ENCODE measurements around the gene HSPB6.
A peak's percentile ranks its signal among the peaks of the same experiment; 100 is the strongest.

The HSPB6 gene

GRCh38 chr19:35722897-35723296 lies 33.9 kb downstream of the HSPB6 start:
- no peak overlapping the region for H3K4me3 Mint-ChIP-seq
- ATAC-seq, result no peak
- no peaks in the 10 kb centered on the region for H3K9me3 Mint-ChIP-seq
- DNase-seq (ENCODE audit: low spot score in 2 of 2), result no peak
- peaks cover 52% of the 10 kb centered on the region for H3K4me1 Mint-ChIP-seq
- peaks cover 99% of the 10 kb centered on the region for H3K36me3 Mint-ChIP-seq
- peak overlapping the region; percentile 94 for H3K27ac Mint-ChIP-seq

- ATAC-seq (no peak), DNase-seq (ENCODE audit: low spot score in 2 of 2) (no peak)
- peaks cover 52% of the 10 kb centered on the region for H3K4me1 Mint-ChIP-seq
- peak overlapping the region; percentile 94 for H3K27ac Mint-ChIP-seq
- no peaks in the 10 kb centered on the region for H3K9me3 Mint-ChIP-seq
- no peak overlapping the region for H3K4me3 Mint-ChIP-seq
- peaks cover 98% of the 10 kb centered on the region for H3K36me3 Mint-ChIP-seq
These were observed 34.4 kb downstream of the HSPB6 start for GRCh38 chr19:35722461-35722860.

GRCh38 chr19:35721374-35721773 lies 35.5 kb downstream of the HSPB6 start:
- Mint-ChIP-seq H3K4me1 (peaks cover 57% of the 10 kb centered on the region), H3K4me3 (peak overlapping the region; percentile 81), H3K9me3 (no peaks in the 10 kb centered on the region), H3K27ac (peak overlapping the region; percentile 94), H3K36me3 (peaks cover 98% of the 10 kb centered on the region)
- no peak for DNase-seq (ENCODE audit: low spot score in 2 of 2)
- no peak for ATAC-seq

- Mint-ChIP-seq H3K4me1 (peaks cover 58% of the 10 kb centered on the region), H3K4me3 (peak overlapping the region; percentile 81), H3K27ac (peak overlapping the region; percentile 94), H3K9me3 (no peaks in the 10 kb centered on the region), H3K36me3 (peaks cover 98% of the 10 kb centered on the region)
- ATAC-seq (no peak), DNase-seq (ENCODE audit: low spot score in 2 of 2) (no peak)
These were observed 36.2 kb downstream of the HSPB6 start for GRCh38 chr19:35720648-35721047.

GRCh38 chr19:35720163-35720524 lies 36.7 kb downstream of the HSPB6 start:
- Mint-ChIP-seq H3K36me3 (peaks cover 98% of the 10 kb centered on the region), H3K4me1 (peaks cover 59% of the 10 kb centered on the region), H3K27ac (peak overlapping the region; percentile 94), H3K9me3 (no peaks in the 10 kb centered on the region), H3K4me3 (peak overlapping the region; percentile 81)
- DNase-seq (ENCODE audit: low spot score in 2 of 2), result no peak
- no peak for ATAC-seq

GRCh38 chr19:35719402-35720162 lies 37.2 kb downstream of the HSPB6 start:
- Mint-ChIP-seq H3K4me3 (peak overlapping the region; percentile 81), H3K36me3 (peaks cover 98% of the 10 kb centered on the region), H3K9me3 (no peaks in the 10 kb centered on the region), H3K27ac (peak overlapping the region; percentile 94), H3K4me1 (peaks cover 64% of the 10 kb centered on the region)
- DNase-seq (ENCODE audit: low spot score in 2 of 2), result no peak
- ATAC-seq, result no peak

- no peaks in the 10 kb centered on the region for H3K9me3 Mint-ChIP-seq
- H3K4me1 Mint-ChIP-seq, result peaks cover 67% of the 10 kb centered on the region
- H3K4me3 Mint-ChIP-seq, result peak overlapping the region; percentile 81
- peak overlapping the region; percentile 94 for H3K27ac Mint-ChIP-seq
- peaks cover 98% of the 10 kb centered on the region for H3K36me3 Mint-ChIP-seq
- peak; percentile 56 to 85 for DNase-seq (ENCODE audit: low spot score in 2 of 2)
- peak; percentile 4 for ATAC-seq
These were observed 38.3 kb downstream of the HSPB6 start for GRCh38 chr19:35718345-35719041.

- H3K4me1 Mint-ChIP-seq, result peaks cover 71% of the 10 kb centered on the region
- H3K36me3 Mint-ChIP-seq, result peaks cover 98% of the 10 kb centered on the region
- H3K9me3 Mint-ChIP-seq, result no peaks in the 10 kb centered on the region
- ATAC-seq (peak; percentile 4), DNase-seq (ENCODE audit: low spot score in 2 of 2) (peak in 1 of 2 donors; percentile 88)
- H3K27ac Mint-ChIP-seq, result peak within 1 kb of the TSS; percentile 99
- H3K4me3 Mint-ChIP-seq, result peak within 1 kb of the TSS; percentile 99
These were observed 39.0 kb downstream of the HSPB6 start, which contains the start of gene KMT2B for GRCh38 chr19:35717665-35718344. TSS of gene KMT2B (plus strand) at chr19:35718003. CDS start at chr19:35718019, 16 bp downstream.

GRCh38 chr19:35716801-35717664 lies 39.8 kb downstream of the HSPB6 start:
- Mint-ChIP-seq H3K4me1 (peaks cover 71% of the 10 kb centered on the region), H3K27ac (peak overlapping the region; percentile 99), H3K4me3 (peak overlapping the region; percentile 99), H3K9me3 (no peaks in the 10 kb centered on the region), H3K36me3 (peaks cover 98% of the 10 kb centered on the region)
- DNase-seq (ENCODE audit: low spot score in 2 of 2), result peak; percentile 77 to 97
- peak; percentile 71 for ATAC-seq

GRCh38 chr19:35715981-35716800 lies 40.6 kb downstream of the HSPB6 start:
- peak overlapping the region; percentile 99 for H3K4me3 Mint-ChIP-seq

GRCh38 chr19:35715355-35715809 lies 41.4 kb downstream of the HSPB6 start:
- Mint-ChIP-seq H3K4me1 (peaks cover 70% of the 10 kb centered on the region), H3K27ac (peak overlapping the region; percentile 99), H3K9me3 (no peaks in the 10 kb centered on the region), H3K4me3 (peak overlapping the region; percentile 99), H3K36me3 (peaks cover 98% of the 10 kb centered on the region)
- DNase-seq (ENCODE audit: low spot score in 2 of 2) (no peak), ATAC-seq (no peak)

More at GRCh38 chr19:35715981-35716800, 40.6 kb downstream of the HSPB6 start:
- peaks cover 69% of the 10 kb centered on the region for H3K4me1 Mint-ChIP-seq
- peak overlapping the region; percentile 99 for H3K27ac Mint-ChIP-seq
- DNase-seq (ENCODE audit: low spot score in 2 of 2) (no peak), ATAC-seq (no peak)
- H3K36me3 Mint-ChIP-seq, result peaks cover 98% of the 10 kb centered on the region
- no peaks in the 10 kb centered on the region for H3K9me3 Mint-ChIP-seq

GRCh38 chr19:35714601-35715354 lies 42.1 kb downstream of the HSPB6 start:
- Mint-ChIP-seq H3K27ac (peak overlapping the region; percentile 99), H3K4me3 (peak overlapping the region; percentile 99), H3K9me3 (no peaks in the 10 kb centered on the region), H3K36me3 (peaks cover 94% of the 10 kb centered on the region), H3K4me1 (peaks cover 70% of the 10 kb centered on the region)
- DNase-seq (ENCODE audit: low spot score in 2 of 2) (no peak), ATAC-seq (no peak)

GRCh38 chr19:35713904-35714495 lies 42.8 kb downstream of the HSPB6 start:
- H3K9me3 Mint-ChIP-seq, result no peaks in the 10 kb centered on the region
- no peak for DNase-seq (ENCODE audit: low spot score in 2 of 2)
- ATAC-seq, result no peak
- peak overlapping the region; percentile 99 for H3K4me3 Mint-ChIP-seq
- peaks cover 62% of the 10 kb centered on the region for H3K4me1 Mint-ChIP-seq
- peak overlapping the region; percentile 99 for H3K27ac Mint-ChIP-seq
- H3K36me3 Mint-ChIP-seq, result peaks cover 86% of the 10 kb centered on the region

Measured in stimulated activated effector memory CD8-positive, alpha-beta T cell treated with anti-CD3 and anti-CD28 coated beads, Interleukin-12 subunit alpha, Interleukin-12 subunit beta, amount 100 ng/mL, for 72 hours (primary cell).